ENCODE data around the gene AVPI1.

The AVPI1 gene

DNA sequence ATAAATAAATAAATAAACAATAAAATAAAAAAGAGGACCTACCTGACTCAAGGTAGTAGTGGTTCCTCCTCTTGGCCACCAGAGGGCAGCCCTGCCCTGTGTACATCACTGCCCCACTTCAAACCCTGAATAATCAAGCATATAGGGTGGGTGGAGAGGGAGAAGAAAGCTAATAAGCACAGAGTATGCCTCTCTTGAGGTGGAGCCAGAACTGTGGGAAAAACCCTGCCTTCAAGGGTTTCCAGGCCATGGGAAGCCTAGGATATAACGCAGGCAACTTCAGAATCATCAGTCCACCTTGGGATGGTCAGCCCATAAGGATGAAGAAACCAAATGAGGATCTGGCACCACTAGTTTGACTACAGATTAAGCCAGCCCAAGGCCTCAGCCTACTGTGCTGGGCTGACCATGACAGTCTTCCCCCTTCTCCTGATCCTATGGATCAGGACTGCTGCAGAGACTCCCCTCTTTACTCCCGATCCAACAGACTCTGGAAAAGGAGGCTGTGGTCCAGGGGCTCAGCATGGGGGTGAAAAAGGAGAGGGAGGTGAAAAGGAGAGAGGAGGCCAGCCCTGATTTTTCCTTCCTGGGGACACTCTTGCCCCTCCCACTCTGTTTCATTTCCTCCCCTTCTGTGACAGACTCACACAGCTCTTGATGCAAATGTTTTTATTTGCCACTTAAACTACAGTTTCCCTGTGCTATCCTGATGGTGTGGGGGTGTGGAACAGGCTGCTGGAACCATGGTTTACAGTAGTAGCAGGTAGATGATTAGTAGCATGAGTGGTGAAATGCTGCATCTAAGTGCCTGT is 10.1 kb downstream of the AVPI1 start:
- H3K9me3 ChIP-seq (ENCODE audit: control insufficient read depth in 1 of 2, low read length in 2 of 2): no peaks in the 10 kb centered on the region
- peaks cover 45 to 55% of the 10 kb centered on the region in 2 donors for H3K36me3 ChIP-seq (ENCODE audit: control insufficient read depth in 1 of 2, insufficient read depth in 2 of 2, low read length in 2 of 2)
- H3K27ac ChIP-seq (ENCODE audit: low read length): no peak overlapping the region
- no peaks in the 10 kb centered on the region for H3K4me1 ChIP-seq (ENCODE audit: control insufficient read depth in 1 of 2, insufficient read depth in 2 of 2, low read length in 2 of 2)
- no peaks in the 10 kb centered on the region for H3K27me3 ChIP-seq (ENCODE audit: low read depth, low read length)
- no peak overlapping the region for H3K4me3 ChIP-seq (ENCODE audit: low read depth in 1 of 2, low read length in 2 of 2)

DNA sequence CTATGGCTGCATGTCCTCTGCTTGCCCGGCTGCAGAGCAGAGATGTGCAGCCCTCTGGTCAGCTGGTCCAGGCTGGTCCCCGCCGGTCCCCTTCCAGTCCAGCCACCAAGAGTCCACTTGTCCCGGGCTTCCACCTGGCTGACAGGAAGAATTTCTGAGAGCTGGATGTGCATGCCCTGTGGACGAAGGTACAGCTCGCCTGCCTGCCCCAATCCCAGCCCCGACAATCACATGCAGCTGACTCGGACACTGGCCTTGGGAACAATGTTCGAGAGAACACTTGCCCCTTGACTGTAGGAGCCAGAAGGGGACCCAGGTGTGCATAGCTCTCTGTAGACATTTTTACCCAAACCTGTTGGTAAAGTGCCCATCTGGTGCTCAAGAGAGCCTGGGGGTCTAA is 11.8 kb downstream of the AVPI1 start:
- no peak overlapping the region for H3K27ac ChIP-seq (ENCODE audit: low read length)
- H3K9me3 ChIP-seq (ENCODE audit: control insufficient read depth in 1 of 2, low read length in 2 of 2): no peaks in the 10 kb centered on the region
- peaks cover 49 to 60% of the 10 kb centered on the region in 2 donors for H3K36me3 ChIP-seq (ENCODE audit: control insufficient read depth in 1 of 2, insufficient read depth in 2 of 2, low read length in 2 of 2)
- no peak overlapping the region for H3K4me3 ChIP-seq (ENCODE audit: low read depth in 1 of 2, low read length in 2 of 2)
- H3K27me3 ChIP-seq (ENCODE audit: low read depth, low read length): no peaks in the 10 kb centered on the region
- H3K4me1 ChIP-seq (ENCODE audit: control insufficient read depth in 1 of 2, insufficient read depth in 2 of 2, low read length in 2 of 2): no peaks in the 10 kb centered on the region

DNA sequence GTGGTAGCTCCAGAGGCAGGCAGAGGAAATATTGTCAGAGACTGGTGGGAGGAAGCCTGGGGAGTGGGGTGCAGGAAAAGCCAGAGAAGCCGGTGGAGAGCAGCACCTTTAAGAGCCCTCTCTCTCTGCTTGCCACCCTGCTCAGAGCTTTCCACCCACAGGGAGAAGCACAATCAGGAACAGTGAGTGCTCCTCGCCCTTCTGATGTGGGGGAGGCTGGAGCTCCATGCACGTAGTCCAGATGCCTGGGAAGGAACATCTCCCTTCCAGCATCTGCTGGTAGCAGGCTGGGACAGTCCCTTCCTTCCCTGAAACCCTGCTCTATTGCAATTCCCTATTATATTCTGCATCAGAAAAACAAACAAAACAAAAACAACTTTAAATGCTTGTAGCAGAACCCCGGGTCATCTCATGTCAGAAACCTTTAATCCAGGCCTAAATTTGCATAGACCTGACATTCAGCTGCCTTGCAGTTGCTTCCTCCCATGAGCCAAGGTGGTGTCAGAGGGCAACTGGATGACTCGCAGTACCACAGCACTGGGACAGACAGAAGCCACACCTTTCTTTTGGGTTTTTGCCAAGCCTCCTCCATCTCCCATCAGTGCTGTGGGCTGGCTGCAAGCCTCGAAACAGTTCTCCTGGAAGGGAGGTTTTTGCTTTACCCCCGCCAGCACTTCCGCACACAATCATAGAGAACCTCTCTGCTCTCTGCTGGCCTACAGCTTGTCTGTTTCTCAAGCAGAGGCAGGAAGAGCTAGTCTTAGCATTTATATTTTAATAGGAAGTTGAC is 13.1 kb downstream of the AVPI1 start:
- H3K36me3 ChIP-seq (ENCODE audit: control insufficient read depth in 1 of 2, insufficient read depth in 2 of 2, low read length in 2 of 2): peaks cover 55 to 65% of the 10 kb centered on the region in 2 donors

DNA sequence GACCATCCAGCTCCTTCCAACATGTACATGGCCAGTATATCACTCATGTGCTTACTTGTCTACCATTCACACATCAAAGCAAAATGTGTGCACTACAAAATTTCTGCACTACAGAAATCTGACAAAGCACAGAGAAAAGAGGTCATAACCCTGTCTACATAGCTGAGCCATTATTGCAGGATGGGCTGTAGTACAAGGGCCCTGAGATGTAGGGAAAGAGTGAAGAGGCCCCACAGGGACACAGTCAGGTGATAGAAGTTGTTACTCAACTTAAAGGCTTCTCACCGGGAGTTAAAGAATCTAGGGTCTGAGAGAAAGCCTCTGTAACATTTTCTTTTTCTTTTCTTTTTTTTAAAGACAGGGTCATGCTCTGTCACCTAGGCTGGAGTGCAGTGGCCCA is 17.5 kb downstream of the AVPI1 start:
- no peaks in the 10 kb centered on the region for H3K4me1 ChIP-seq (ENCODE audit: control insufficient read depth in 1 of 2, insufficient read depth in 2 of 2, low read length in 2 of 2)
- no peaks in the 10 kb centered on the region for H3K9me3 ChIP-seq (ENCODE audit: control insufficient read depth in 1 of 2, low read length in 2 of 2)
- H3K27ac ChIP-seq (ENCODE audit: low read length): no peak overlapping the region
- H3K4me3 ChIP-seq (ENCODE audit: low read depth in 1 of 2, low read length in 2 of 2): no peak overlapping the region
- H3K36me3 ChIP-seq (ENCODE audit: control insufficient read depth in 1 of 2, insufficient read depth in 2 of 2, low read length in 2 of 2): peaks cover 46 to 64% of the 10 kb centered on the region in 2 donors
- H3K27me3 ChIP-seq (ENCODE audit: low read depth, low read length): no peaks in the 10 kb centered on the region

More for the DNA sequence above, 13.1 kb downstream of the AVPI1 start:
- H3K4me1 ChIP-seq (ENCODE audit: control insufficient read depth in 1 of 2, insufficient read depth in 2 of 2, low read length in 2 of 2): no peaks in the 10 kb centered on the region
- no peak overlapping the region for H3K4me3 ChIP-seq (ENCODE audit: low read depth in 1 of 2, low read length in 2 of 2)
- no peaks in the 10 kb centered on the region for H3K27me3 ChIP-seq (ENCODE audit: low read depth, low read length)
- H3K9me3 ChIP-seq (ENCODE audit: control insufficient read depth in 1 of 2, low read length in 2 of 2): no peaks in the 10 kb centered on the region
- no peak overlapping the region for H3K27ac ChIP-seq (ENCODE audit: low read length)

DNA sequence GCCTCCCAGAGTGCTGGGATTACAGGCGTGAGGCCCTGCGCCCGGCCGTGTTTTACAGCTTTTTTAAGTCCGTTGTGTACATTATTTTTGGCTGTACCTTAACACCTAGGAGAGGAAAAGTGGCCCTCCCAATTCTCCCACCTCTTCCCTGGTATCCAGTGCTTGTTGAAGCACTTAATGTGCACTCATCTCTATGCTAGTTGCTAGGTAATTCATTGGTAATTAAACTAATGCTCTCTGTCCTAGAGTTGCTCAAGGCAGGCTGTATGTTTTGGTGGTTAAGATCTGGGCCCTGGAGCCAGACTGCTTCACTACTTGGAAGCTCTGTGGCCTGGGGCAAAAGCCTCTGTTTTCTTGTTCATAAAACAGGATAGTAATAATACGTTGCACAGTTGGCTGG is 19.6 kb downstream of the AVPI1 start:
- H3K4me1 ChIP-seq (ENCODE audit: control insufficient read depth in 1 of 2, insufficient read depth in 2 of 2, low read length in 2 of 2): no peaks in the 10 kb centered on the region
- no peaks in the 10 kb centered on the region for H3K27me3 ChIP-seq (ENCODE audit: low read depth, low read length)
- peaks cover 39 to 67% of the 10 kb centered on the region in 2 donors for H3K36me3 ChIP-seq (ENCODE audit: control insufficient read depth in 1 of 2, insufficient read depth in 2 of 2, low read length in 2 of 2)
- no peak overlapping the region for H3K4me3 ChIP-seq (ENCODE audit: low read depth in 1 of 2, low read length in 2 of 2)
- H3K9me3 ChIP-seq (ENCODE audit: control insufficient read depth in 1 of 2, low read length in 2 of 2): no peaks in the 10 kb centered on the region
- H3K27ac ChIP-seq (ENCODE audit: low read length): no peak overlapping the region

DNA sequence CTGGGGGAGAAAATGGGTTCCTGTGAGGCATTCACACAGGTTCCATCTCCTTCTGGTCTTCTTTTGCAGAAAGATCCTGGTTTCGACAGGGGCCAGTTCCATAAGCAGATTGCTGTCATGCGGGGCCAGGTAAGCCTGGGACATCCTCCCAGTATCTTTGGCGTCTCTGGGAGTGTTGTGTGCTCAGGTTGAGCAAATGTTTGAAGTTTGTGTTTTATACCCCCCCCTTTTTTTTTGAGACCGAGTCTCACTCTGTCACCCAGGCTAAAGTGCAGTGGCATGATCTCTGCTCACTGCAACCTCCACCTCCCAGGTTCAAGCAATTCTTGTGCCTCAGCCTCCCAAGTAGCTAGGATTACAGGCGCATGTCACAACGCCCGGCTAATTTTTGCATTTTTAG is 20.0 kb downstream of the AVPI1 start:
- Histone ChIP-seq H3K4me3 (ENCODE audit: low read depth in 1 of 2, low read length in 2 of 2) (no peak overlapping the region), H3K27ac (ENCODE audit: low read length) (no peak overlapping the region), H3K27me3 (ENCODE audit: low read depth, low read length) (no peaks in the 10 kb centered on the region), H3K4me1 (ENCODE audit: control insufficient read depth in 1 of 2, insufficient read depth in 2 of 2, low read length in 2 of 2) (no peaks in the 10 kb centered on the region), H3K36me3 (ENCODE audit: control insufficient read depth in 1 of 2, insufficient read depth in 2 of 2, low read length in 2 of 2) (peaks cover 43 to 70% of the 10 kb centered on the region in 2 donors), H3K9me3 (ENCODE audit: control insufficient read depth in 1 of 2, low read length in 2 of 2) (no peaks in the 10 kb centered on the region)

DNA sequence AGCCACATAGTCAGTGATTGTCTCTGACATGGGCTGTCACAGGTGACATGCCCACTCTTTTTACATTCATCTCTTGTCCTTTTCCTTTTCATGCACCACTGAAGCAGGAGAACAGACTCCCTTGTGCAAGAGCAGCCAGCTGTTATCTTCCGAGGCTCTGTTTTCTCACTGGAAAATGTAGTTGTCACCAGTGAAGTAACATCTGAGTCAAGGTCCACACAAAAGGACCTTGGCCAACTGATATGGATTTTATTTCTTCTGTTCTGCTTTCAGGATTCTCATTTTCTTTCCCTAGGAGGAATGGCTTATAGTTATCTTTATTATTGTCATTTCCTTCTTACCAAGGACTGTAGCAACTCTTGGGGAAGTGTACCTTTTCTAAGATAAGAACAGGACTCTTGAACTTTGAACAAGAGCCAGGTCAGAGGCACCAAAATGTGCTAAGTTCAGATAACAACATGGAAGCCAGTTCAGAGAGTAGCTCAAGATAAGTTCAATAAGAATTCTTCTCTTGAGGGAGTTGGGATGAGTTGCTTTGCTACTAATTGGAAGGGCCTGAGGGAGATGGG is 22.7 kb downstream of the AVPI1 start:
- no peak overlapping the region for H3K27ac ChIP-seq (ENCODE audit: low read length)
- no peak overlapping the region for H3K4me3 ChIP-seq (ENCODE audit: low read depth in 1 of 2, low read length in 2 of 2)
- no peaks in the 10 kb centered on the region for H3K4me1 ChIP-seq (ENCODE audit: control insufficient read depth in 1 of 2, insufficient read depth in 2 of 2, low read length in 2 of 2)
- no peaks in the 10 kb centered on the region for H3K27me3 ChIP-seq (ENCODE audit: low read depth, low read length)
- no peaks in the 10 kb centered on the region for H3K9me3 ChIP-seq (ENCODE audit: control insufficient read depth in 1 of 2, low read length in 2 of 2)
- peaks cover 38 to 62% of the 10 kb centered on the region in 2 donors for H3K36me3 ChIP-seq (ENCODE audit: control insufficient read depth in 1 of 2, insufficient read depth in 2 of 2, low read length in 2 of 2)

DNA sequence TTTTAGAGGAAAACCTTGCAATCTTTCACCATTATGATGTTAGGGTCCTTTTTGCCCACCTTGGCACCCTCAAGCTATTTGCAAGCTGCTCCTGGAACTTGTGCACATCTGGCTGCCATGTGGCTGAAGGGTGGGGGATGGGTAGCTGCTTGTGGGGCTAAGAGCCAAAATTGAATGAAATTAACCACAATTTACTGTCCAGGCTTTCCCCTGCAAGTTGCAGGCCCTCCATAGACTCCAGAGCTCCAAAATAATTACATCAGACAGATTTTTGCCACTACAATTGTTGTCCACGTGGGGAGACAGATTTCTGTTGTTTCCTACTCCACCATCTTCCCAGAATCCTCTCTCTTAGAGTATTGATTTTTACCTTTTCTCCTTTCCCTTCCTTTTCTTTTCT is 27.5 kb downstream of the AVPI1 start:
- Histone ChIP-seq H3K4me1 (ENCODE audit: control insufficient read depth in 1 of 2, insufficient read depth in 2 of 2, low read length in 2 of 2) (no peaks in the 10 kb centered on the region), H3K4me3 (ENCODE audit: low read depth in 1 of 2, low read length in 2 of 2) (no peak overlapping the region), H3K27me3 (ENCODE audit: low read depth, low read length) (no peaks in the 10 kb centered on the region), H3K27ac (ENCODE audit: low read length) (no peak overlapping the region), H3K9me3 (ENCODE audit: control insufficient read depth in 1 of 2, low read length in 2 of 2) (no peaks in the 10 kb centered on the region), H3K36me3 (ENCODE audit: control insufficient read depth in 1 of 2, insufficient read depth in 2 of 2, low read length in 2 of 2) (peaks cover 33 to 59% of the 10 kb centered on the region in 2 donors)

DNA sequence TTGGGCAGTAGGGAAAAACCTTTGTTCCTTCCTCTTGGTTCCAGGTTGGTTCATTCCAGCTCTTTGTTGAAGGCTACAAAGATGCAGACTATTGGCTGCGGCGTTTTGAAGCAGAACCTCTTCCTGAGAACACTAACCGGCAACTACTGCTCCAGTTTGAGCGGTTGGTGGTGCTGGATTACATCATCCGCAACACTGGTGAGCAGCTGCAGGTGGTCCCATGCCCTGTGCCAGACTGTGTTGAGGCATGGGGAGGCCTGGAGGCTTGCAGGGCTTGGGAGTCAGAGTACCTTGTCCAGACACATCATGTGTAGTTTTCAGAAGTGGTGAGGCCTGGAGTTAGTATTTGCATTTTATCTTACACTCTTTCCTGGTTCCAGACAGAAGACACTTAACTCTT is 30.3 kb downstream of the AVPI1 start:
- Histone ChIP-seq H3K9me3 (ENCODE audit: control insufficient read depth in 1 of 2, low read length in 2 of 2) (no peaks in the 10 kb centered on the region), H3K36me3 (ENCODE audit: control insufficient read depth in 1 of 2, insufficient read depth in 2 of 2, low read length in 2 of 2) (peaks cover 28 to 52% of the 10 kb centered on the region in 2 donors), H3K4me1 (ENCODE audit: control insufficient read depth in 1 of 2, insufficient read depth in 2 of 2, low read length in 2 of 2) (no peaks in the 10 kb centered on the region), H3K27ac (ENCODE audit: low read length) (no peak overlapping the region), H3K4me3 (ENCODE audit: low read depth in 1 of 2, low read length in 2 of 2) (no peak overlapping the region), H3K27me3 (ENCODE audit: low read depth, low read length) (no peaks in the 10 kb centered on the region)

DNA sequence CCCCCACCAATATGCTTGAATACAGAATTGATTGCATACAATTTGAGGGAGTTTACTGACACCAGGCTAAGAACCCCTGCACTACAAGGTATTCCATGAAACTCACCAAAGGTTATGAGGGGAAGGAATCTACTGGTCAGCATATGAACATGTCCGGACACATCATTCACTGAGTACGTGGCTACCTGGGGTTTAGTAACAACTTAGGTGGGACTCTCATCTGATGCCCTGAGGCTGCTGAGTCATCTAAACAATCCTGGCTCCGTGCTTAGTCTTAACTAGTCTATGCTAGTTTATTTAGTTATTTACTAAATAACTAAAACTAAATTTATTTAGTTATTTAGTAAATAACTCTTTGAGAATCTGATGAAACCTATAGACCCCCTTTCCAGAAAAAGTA is 35.3 kb downstream of the AVPI1 start:
- Histone ChIP-seq H3K27ac (ENCODE audit: low read length) (no peak overlapping the region), H3K4me1 (ENCODE audit: control insufficient read depth in 1 of 2, insufficient read depth in 2 of 2, low read length in 2 of 2) (no peaks in the 10 kb centered on the region), H3K4me3 (ENCODE audit: low read depth in 1 of 2, low read length in 2 of 2) (no peak overlapping the region), H3K36me3 (ENCODE audit: control insufficient read depth in 1 of 2, insufficient read depth in 2 of 2, low read length in 2 of 2) (peaks cover 30 to 34% of the 10 kb centered on the region in 2 donors), H3K27me3 (ENCODE audit: low read depth, low read length) (no peaks in the 10 kb centered on the region), H3K9me3 (ENCODE audit: control insufficient read depth in 1 of 2, low read length in 2 of 2) (no peaks in the 10 kb centered on the region)

DNA sequence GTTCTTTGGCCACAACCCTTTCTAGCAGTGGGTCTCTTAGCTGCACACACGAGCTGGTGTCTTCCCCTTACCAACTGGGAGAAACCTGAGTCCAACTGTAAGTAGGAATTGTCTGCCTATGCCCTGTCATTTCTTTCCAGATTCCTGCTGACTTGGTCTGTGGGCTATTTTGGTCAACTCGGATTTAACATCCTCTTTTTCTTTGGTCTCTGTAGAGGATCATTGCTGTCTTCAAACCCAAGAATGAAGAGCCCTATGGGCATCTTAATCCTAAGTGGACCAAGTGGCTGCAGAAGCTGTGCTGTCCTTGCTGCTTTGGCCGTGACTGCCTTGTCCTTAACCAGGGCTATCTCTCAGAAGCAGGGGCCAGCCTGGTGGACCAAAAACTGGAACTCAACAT is 36.3 kb downstream of the AVPI1 start:
- Histone ChIP-seq H3K27me3 (ENCODE audit: low read depth, low read length) (no peaks in the 10 kb centered on the region), H3K4me1 (ENCODE audit: control insufficient read depth in 1 of 2, insufficient read depth in 2 of 2, low read length in 2 of 2) (no peaks in the 10 kb centered on the region), H3K27ac (ENCODE audit: low read length) (no peak overlapping the region), H3K4me3 (ENCODE audit: low read depth in 1 of 2, low read length in 2 of 2) (no peak overlapping the region), H3K36me3 (ENCODE audit: control insufficient read depth in 1 of 2, insufficient read depth in 2 of 2, low read length in 2 of 2) (peaks cover 20 to 24% of the 10 kb centered on the region in 2 donors), H3K9me3 (ENCODE audit: control insufficient read depth in 1 of 2, low read length in 2 of 2) (no peaks in the 10 kb centered on the region)
